Fibroblast of skin of left quadriceps (primary cell): ENCODE measurements around the gene SLC25A2.
"Not testable (repeated sequence)": the region's sequence is repeated elsewhere in the genome, so short reads cannot be mapped to it uniquely, and the experiment has no call there.

Source experiments
- DNase-seq, 2 experiments: peaks; one replicate each; pipeline ENCODE4 v3.0.0-alpha.2; 2013; ENCODE audit warnings: low read depth in 2 of 2

SLC25A2 gene

DNA sequence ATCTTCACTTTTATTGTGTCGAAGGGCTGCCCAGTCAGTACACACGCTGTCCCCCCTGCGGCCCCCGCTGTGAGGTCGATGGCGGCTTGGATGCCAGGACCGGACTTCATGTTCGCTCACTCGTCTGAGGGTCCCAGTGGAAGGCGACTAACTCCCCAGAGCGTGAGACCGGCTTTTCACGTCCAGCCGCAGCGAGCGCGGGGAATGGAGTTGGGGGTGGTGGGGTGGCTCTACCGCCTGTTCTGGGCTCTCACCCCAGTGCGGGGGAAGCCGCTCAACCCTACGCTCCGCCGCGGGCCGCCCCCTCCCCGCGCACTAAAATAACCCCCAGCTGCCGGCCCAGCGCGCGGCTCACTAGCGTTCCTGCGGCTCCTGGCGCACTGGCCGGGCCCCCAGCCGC lies at the start of gene SLC25A2:
Gene SLC25A2, minus strand, starts transcription at position 294 of the 400 bp plus-strand sequence. Its CDS starts 184 bp downstream, at position 110.
- DNase-seq = no peak

GRCh38 chr5:141351591-141351990 lies 47.7 kb upstream of the SLC25A2 start:
- no peak for DNase-seq

- no peak for DNase-seq
Observed at GRCh38 chr5:141349917-141350619, 46.2 kb upstream of the SLC25A2 start, which contains the start of gene PCDHGB1. Gene PCDHGB1 (plus strand): TSS chr5:141350099. CDS start chr5:141350261, 162 bp downstream.

DNA sequence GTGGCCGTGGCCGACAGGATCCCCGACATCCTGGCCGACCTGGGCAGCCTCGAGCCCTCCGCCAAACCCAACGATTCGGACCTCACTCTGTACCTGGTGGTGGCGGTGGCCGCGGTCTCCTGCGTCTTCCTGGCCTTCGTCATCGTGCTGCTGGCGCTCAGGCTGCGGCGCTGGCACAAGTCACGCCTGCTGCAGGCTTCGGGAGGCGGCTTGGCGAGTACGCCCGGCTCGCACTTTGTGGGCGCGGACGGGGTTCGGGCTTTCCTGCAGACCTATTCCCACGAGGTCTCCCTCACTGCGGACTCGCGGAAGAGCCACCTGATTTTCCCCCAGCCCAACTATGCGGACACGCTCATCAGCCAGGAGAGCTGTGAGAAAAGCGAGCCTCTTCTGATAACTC lies 42.2 kb upstream of the SLC25A2 start:
- not testable (repeated sequence) for DNase-seq

GRCh38 chr5:141345327-141345726 lies 41.5 kb upstream of the SLC25A2 start:
- no peak for DNase-seq

GRCh38 chr5:141343953-141344463 lies 40.2 kb upstream of the SLC25A2 start:
- no peak for DNase-seq

- DNase-seq = no peak
Observed at GRCh38 chr5:141343242-141343952, 39.5 kb upstream of the SLC25A2 start, which contains the start of gene PCDHGA3. Gene PCDHGA3 (plus strand): TSS chr5:141343829. CDS start chr5:141344034, 205 bp downstream.

GRCh38 chr5:141342773-141343172 lies 38.9 kb upstream of the SLC25A2 start:
- no peak for DNase-seq

- not testable (repeated sequence) for DNase-seq
Observed at GRCh38 chr5:141340781-141341354, 37.0 kb upstream of the SLC25A2 start.

DNA sequence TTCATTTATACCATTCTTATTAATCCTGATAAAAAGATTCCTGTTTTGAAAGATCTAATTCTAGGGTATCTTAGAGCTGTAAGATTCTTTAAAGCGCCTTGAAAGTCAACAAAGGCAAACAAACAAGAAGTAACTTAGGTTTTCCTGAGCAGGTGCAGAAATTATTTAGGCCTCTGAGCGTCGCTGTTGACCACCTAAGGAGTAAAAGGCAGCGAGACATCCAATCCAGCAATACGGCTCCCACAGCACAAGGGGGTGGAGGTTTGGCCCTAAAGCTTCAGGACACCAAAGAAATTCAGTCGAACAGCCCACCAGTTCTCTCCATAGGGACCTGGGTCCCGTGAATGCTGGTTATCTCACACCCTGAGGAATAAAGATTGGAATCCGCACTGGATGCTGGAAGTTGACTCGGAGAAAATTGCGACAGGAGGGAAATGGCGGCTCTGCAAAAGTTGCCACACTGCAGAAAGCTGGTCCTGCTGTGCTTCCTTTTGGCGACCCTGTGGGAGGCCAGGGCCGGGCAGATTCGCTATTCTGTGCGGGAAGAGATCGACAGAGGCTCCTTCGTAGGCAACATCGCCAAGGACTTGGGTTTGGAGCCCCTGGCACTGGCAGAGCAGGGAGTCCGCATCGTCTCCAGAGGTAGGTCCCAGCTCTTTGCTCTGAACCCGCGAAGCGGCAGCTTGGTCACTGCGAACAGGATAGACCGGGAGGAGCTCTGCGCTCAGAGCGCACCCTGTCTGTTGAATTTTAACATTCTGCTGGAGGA lies 34.9 kb upstream of the SLC25A2 start, which contains the start of gene PCDHGA2:
Gene PCDHGA2, plus strand, starts transcription at position 223 of the 769 bp plus-strand sequence.
- no peak for DNase-seq

GRCh38 chr5:141332571-141332970 lies 28.7 kb upstream of the SLC25A2 start:
- not testable (repeated sequence) for DNase-seq

DNA sequence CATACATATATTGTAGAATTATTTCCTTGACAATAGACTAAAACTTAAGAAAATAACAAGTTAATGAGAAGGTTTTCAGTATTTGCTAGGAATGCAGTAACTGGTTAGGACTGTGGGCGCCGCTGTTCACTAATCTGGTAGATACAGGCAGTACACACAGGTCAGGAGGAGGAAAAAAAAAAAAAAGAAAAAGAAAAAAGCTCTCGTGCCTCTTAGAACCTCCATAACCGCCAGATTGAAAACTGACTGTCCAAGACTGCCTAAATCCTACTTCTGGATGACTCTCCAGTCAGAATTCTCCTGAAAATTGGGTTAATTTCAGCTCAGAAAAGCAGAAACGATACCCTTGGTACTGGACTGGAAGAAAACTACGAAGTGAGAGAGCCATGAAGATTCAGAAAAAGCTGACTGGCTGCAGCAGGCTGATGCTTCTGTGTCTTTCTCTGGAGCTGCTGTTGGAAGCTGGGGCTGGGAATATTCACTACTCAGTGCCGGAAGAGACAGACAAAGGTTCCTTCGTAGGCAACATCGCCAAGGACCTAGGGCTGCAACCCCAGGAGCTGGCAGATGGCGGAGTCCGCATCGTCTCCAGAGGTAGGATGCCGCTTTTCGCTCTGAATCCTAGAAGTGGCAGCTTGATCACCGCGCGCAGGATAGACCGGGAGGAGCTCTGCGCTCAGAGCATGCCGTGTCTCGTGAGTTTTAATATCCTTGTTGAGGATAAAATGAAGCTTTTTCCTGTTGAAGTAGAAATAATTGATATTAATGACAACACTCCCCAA lies 26.6 kb upstream of the SLC25A2 start, which contains the start of gene PCDHGA1:
Gene PCDHGA1, plus strand, starts transcription at position 216 of the 782 bp plus-strand sequence.
- no peak for DNase-seq

- no peak for DNase-seq
Observed at GRCh38 chr5:141328231-141328630, 24.4 kb upstream of the SLC25A2 start.

GRCh38 chr5:141326088-141326854 lies 22.4 kb upstream of the SLC25A2 start:
- DNase-seq = peak in 1 of 2 experiments; percentile 37

DNA sequence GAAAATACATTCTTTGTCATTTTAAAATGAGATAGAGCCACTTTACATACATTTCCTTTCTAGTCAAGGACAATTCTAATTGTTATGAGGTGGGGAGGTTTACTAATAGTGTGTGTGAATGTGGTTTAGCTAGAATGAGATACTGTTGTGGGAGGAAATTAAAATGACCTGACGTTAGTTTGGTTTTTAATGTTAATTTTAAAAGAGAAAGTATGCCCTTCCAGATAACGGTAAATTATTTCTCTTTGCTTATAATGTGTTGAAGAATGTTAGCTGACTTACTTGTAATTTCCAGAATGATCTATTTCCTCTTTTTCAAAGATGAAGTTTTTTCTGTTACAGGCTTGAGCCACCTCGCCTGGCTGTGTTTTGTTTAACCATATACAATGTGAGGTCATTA lies 18.4 kb upstream of the SLC25A2 start:
- DNase-seq = no peak

GRCh38 chr5:141320225-141321169 lies 16.6 kb upstream of the SLC25A2 start, which contains the start of gene TAF7:
Gene TAF7 (minus strand): TSS chr5:141320784. CDS start chr5:141320044, 740 bp downstream.
- peak; percentile 85 to 86 for DNase-seq

GRCh38 chr5:141319699-141320098 lies 15.8 kb upstream of the SLC25A2 start:
- no peak for DNase-seq

- DNase-seq = no peak
Observed at GRCh38 chr5:141319202-141319601, 15.4 kb upstream of the SLC25A2 start.
